ENCODE measurements around the gene PIM3. TPM values are rescaled to one million over a fixed set of nuclear protein-coding genes. Genes with fewer than 3 reads are reported as not detected.
"Not testable (repeated sequence)": the region's sequence is repeated elsewhere in the genome, so short reads cannot be mapped to it uniquely, and the experiment has no call there.

Gene PIM3
- polyA plus RNA-seq, 1 donor: 13.4 TPM

DNA sequence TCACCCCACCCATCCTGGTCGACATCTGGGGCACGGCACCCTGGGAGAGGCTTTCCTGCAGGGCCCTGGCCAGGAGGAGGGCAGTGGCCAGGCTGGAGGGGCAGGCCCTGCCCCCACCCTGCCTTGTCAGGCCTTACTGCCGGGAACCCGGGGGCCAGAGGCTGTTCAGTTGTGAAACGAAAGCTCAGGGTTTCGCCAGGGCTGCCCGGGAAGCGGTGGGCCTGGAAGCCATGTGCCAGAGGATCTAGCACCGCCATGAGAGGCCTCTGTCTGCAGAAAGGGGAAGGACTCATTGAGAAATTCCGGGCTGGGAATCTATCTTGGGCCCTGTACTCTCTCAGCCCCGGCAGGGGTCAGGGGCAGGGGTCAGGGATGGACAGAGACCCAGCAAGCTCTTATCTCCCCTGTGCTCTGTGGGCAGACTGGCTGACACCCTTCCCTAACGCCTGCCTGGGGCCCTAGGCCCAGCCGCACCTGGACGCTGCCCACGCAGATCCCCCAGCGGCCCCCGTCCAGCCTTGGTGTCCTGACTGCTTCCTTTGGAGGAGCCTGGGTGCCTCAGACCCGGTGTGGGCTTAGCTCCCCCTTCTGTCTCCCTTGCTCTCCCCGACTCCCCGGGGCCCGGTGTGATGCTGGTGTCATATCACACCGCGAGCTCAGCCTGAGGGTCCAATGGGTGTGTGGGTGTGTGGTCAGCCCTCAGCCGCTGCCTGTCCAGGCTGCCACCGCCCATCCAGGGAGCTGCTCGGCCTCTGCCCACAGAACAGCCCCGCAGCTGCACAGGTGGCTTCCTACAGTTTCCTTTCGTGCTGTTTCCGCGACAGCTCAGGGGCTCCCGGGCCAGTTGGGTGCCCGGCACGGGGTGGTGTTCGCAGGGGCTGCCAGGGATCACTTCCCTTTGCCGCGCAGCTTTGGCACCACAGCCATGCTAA is 6.5 kb downstream of the PIM3 start:
- DNase-seq (ENCODE audit: low read depth): no peak

DNA sequence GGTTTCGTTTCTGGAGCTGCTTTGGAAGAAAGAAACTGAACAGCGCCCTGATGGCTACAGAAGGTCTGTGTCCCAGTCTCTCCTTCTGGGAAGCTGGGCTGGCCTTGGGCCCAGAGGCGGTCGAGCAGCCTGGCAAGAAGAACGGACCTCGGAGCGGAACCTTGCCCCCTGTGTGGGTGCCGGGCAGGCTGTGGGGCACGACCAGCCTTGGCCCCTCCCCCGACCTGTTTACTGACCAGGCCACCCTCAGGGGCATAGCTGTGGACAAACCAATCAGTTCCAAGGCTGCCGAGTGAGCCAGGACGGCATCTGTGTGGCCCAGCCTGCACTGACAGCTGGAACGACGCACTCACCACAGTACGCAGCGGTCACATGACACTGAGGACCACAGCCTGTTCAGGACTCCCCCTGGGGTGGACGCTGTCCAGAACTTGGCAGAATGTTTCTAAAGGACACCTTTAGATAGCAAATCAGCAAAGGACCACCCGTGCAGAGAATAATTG is 7.2 kb downstream of the PIM3 start:
- no peak for DNase-seq (ENCODE audit: low read depth)

DNA sequence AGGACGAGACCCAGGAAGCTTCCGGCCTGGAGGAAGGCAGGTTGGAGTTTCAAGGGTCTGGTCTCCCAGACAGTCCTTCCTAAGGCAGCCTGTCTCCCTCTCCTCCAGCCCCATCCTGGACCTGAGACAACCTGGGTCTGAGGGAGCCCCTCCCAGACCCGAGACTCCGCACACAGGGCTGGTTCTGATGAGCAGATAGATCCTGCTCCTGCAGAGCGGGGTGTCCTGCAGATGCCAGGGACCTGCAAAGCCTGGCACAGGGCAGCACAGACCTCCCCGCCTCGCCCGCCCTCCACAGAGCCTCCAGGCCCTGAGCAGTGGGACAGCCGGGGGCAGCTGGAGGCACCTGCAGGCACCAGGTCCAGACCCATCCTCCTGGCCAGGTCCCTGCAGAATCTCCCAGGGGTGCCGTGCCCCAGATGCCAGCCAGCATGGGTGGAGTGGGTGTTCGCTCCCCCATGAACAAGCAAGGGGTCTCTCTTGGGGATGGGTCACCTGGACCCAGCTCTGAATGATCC is 7.8 kb downstream of the PIM3 start:
- DNase-seq (ENCODE audit: low read depth): no peak

DNA sequence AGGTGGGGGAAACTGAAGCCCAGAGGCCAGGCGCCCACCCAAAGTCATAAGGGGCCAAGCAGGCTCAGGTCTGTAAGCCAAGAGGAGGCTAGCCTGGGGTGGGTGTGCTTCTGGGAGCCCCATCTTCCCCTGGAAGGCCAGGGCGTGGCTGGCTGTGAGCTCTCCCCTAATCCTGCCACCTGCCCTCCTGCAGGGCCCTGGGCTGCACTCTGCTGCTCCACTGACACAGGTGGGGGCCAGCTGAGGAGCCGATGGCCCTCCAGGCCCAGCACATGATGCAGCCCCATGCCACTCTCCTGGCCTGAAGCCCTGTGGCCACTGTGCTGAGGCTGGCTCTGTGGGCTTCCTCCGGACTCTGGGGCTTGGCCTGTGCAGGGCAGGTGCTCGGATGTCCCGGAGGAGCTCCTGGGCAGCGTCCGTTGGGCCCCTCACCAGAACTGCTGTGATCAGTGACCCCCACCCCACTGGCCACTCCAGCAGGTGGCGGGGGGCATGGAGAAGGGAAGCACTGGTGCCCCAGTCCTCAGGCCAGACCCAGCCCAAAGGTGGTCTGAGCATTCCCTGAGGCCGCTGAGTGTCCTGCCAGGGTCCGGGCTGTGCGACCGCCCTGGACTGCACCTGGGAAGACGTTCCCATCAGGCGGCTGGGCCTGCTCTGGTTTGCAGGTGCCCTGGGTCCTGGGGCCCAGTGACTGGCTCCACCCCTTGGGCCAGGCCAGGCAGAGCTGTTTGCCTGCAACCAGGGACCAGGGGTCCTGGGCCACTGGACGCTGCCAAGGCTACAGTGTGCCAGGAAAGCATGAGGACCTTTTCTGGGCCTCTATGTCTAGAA is 8.5 kb downstream of the PIM3 start:
- no peak for DNase-seq (ENCODE audit: low read depth)

DNA sequence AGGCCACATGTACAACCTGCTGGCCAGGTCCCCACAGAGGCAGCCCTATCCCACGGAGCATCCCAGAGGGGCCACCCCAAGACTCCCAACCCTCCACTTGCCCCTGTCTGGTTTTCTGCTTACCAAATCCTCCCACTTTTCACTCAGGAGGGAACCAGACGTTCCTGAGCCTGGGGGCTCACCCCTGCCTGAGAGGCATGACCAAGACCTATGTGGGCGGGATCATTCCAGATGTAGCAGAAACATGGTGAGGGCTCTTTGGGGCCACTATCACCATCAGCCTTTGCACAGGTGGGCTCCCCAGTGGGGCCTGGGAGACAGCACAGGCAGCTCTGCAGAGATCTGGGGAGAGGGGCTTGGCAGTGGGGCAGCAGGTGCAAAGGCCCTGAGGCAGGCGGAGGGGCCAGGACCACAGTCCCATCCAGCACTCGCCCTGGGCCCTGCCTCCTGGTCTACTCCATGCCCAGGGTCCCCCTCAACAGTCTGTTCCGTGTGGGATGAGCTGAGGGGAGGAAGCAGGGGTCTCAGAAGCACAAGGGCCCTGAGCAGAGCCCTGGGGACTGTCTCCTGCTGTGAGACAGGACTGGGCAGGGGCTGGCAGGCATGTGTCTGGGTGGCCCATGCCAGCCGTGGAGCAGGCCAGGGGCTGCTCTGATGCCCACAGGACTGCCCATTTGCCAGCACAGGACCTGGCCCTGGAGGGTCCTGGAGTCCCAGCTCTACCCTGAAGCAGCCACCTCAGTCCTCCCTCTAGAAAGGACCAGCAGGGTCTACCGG is 9.4 kb downstream of the PIM3 start:
- no peak for DNase-seq (ENCODE audit: low read depth)

DNA sequence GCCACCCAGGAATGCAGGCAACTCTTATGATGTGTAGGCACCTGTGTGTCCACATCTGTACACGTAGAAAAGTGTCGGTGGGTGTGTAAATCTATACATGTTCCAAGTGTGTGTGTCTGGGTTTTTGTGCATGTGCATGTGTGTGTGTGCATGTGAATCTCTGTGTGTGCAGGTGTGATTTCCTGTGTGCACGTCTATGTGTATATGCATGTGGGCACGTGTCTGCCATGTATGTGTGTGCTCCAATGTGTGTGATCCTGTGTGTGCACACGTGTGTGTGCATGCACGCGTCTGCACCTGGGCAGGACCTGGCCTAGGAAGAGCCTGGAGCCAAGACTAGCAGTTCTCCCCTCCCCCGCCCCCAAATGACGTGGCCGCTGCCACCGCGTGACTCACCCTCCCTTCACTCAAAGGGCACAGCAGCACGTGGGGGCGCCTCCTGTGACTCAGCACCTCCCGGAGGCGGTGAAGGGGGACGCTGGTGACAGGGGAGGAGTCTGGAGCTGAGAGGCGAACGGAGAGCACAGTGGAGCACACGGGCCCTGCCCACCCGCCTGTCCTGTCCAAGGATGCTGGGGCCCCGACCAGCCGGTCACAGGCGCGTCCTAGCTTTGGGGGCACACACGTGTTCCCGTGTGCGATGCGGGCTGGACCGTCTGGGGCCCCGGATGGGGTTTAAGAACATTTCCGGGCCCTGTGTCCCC is 10.1 kb downstream of the PIM3 start:
- DNase-seq (ENCODE audit: low read depth): no peak

DNA sequence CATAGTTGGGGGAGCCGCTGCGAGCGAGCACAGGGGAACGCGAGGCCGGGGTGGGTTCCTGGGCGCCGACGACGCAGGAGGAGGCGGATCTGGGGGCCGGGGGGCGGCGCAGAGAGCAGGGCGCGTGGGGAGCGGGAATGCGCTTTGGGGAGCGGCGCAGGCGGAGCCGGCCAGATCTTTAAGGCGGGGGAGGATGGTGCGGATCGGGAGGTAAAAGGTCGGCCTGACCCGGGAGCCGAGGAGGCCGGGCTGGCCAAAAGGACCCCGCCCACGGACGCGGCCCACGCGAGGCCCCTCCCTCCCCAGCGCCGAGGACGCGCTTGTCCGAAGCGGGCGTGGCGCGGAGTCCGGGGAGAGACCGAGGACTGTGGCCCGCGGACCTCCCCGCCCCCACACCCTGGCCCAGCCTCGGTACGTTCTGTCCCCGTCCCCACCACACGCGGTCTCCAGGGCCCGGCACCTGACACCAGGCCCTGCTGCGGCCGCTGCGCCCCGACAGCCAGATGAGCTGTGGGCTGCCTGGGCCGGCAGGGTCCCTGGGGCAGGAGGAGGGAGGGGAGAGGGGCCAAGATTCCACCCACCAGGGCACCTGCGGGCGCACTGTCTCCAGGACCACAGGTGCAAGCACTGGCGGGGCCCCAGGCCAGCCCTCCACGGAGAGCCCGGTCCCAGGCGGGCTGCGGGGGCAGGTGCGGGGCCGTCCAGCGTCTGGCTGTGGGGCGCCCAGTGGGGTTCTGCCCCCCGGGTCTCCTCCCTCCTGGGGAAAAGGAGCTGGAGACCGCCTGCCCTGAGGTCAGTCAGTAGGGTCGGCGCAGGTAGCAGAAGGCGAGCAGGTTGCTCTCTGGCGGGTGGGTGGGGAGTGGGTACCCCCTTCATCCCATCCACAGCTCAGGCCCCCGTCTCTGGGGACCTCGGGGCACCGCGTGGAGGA is 10.9 kb downstream of the PIM3 start:
- no peak for DNase-seq (ENCODE audit: low read depth)

DNA sequence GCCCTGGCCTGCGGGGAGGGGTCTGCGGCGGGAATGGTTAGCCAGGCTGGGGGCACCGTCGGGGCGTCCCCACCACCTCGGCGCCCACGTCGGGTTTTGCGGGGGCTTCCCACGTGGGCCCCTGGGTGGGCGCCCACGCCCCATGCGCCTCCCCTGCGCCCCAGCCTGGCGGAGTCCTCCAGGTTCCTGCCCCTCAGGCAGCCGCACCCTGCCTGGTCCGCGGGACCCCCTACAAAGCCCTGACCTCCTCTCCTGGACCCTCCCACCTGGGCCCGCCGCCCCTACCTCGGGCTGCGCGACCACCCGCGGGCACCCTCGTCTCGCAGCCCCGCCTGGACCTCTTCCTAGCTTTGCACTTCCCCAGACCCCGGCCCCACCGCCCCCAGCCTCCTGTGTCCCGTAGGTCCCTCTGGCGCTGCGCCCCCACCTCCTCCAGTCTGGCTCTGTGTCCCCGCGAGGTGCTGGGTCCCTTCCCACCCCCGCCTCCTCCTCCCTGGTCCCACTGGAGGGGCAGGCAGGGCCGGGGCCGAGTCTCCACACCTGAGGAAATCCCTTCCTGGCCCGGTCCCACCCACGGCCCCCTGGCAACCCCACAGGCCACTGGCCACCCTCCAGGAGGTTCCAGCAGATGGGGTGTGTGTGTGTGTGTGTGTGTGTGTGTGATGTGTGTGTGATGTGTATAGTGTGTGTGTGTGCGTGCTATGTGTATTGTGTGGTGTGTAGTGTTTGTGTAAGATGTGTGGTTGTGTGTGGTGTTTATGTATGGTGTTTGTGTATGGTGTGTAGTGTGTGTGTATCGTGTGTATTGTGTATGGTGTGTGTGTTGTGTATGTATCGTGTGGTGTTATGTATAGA is 11.8 kb downstream of the PIM3 start:
- no peak for DNase-seq (ENCODE audit: low read depth)

DNA sequence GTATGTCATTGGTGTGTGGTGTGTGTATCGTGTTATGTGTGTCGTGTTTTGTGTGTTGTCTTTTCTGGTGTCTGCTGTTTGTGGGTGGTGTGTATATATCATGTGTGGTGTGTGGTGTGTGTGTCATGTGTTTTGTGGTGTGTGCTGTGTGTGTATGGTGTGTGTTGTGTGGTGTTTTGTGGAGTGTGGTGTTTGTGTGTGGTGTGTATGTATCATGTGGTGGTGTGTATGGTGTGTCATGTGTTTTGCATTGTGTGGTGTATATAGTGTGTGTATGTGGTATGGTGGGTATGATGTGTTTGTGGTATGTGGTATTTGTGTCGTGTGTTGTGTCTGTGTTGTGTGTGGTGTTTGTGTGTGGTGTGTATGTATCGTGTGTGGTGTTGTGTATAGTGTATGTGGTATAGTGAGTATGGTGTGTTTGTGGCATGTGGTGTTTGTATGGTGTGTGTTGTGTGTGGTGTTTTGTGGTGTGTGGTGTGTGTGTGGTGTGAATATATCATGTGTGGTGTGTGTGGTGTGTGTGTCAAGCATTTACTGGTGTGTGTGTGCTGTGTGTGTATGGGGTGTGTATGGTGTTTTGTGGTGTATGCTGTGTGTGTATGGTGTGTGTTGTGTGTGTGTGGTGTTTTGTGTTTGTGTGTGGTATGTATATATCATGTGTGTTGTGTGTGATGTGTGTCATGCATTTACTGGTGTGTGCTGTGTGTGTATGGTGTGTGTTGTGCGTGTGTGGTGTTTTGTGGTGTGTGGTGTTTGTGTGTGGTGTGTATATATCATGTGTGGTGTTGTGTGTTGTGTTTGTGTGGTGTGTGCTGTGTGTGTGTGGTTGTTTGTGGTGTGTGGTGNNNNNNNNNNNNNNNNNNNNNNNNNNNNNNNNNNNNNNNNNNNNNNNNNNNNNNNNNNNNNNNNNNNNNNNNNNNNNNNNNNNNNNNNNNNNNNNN is 12.7 kb downstream of the PIM3 start:
- DNase-seq (ENCODE audit: low read depth): no peak

DNA sequence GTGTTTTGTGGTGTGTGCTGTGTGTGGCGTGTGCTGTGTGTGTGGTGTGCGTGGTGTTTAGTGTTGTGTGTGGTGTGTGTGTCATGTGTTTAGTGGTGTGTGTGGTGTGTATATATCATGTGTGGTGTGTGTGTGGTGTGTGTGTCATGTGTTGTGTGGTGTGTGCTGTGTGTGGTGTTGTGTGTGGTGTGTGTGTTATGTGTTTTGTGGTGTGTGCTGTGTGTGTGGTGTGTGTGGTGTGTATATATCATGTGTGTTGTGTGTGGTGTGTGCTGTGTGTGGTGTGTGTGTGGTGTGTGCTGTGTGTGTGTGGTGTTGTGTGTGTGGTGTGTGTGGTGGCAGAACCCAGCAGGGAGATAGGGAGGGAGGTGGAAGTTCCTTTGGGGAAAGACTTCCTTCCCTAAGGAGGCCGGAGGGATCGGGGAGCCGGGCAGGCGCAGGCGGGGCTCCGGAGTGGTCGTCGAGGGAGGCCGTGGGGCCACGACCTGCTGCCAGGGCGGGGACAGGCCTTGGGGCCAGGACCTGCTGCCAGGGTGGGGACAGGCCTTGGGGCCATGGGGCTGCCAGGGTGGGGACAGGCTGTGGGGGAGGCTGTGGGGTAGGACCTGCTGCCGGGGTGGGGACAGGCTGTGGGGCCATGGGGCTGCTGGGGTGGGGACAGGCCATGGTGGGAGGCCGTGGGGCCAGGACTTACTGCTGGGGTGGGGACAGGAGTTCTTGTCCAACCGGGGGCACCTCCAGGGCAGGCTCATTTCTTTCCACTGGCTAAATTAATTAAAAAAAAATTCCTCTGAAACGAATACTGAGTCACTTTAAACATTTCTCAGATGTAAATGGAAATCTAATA is 15.2 kb downstream of the PIM3 start:
- DNase-seq (ENCODE audit: low read depth): no peak

DNA sequence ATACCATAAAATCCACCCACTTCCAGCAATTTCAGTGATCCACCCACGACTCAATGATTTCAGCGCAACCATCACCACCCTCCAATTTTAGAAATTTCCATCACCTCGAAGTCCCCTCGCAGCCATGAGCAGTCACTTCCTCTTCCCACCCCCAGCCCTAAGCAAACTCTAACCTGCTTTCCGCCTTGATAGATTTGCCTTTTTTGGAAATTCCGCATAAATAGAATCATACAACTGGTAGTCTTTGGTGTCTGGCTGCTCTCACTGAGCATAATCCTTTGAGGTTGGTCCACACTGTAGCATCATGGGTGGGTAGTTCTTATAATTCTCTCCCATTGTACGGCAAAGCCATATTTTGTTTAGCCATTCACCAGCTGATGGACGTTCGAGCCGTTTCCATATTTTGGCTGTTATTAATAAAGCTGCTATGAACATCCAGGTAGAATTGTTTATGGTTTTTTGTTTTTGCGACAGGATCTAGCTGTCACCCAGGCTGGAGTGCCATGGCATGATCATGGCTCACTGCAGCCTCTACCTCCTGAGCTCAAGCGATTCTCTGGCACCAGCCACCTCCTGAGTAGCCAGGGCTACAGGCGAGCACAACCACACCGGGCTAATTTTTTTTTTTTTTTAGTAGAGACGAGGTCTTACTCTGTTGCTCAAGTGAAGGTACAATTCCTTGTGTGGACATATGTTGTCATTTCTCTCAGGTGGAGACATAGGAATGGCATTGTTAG is 16.0 kb downstream of the PIM3 start:
- no peak for DNase-seq (ENCODE audit: low read depth)

DNA sequence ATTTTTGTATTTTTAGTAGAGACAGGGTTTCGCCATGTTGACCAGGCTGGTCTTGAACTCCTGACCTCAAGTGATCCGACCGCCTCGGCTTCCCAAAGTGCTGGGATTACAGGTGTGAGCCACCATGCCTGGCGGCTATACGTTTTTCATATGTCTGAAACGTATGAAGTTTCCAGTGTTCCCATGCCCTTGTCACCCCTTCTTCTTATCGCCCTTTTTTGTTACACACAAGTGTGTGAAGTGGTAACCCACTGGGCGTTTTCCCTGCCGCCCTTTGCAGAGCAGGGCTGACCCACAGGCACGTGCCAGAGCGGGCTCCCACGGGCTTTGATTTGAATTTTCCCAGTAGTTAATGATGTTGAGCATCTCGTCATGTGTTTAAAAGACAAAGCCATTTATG is 17.0 kb downstream of the PIM3 start:
- DNase-seq (ENCODE audit: low read depth): no peak

DNA sequence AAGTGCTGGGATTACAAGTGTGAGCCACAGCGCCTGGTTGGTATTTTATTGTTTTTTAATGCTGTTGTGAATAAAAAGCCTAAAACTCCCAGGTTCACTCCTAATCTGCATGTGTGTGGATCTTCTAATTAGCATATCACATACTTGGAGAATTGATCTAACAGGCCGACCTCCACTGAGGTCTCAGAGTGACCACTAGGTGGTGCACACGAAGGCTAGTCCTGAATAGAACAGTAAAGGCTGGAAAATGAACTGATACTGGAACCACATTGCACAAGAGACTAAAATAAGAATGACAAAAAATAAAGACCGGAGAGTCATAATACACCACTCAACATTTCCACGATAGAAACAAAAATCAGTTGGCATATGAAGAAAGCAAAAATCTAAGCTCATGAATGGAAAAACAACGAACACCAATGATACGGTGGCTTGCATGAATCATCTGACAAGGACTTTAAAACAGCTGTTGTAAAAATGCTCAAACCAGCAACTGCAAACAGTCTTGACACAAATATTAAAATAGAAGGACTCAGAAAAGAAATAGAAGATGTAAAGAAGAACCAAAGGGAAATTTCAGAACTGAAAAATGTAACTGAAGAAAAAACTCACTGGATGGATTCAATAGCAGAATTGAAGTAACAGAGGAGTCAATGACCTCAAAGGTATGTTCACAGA is 19.2 kb downstream of the PIM3 start:
- no peak for DNase-seq (ENCODE audit: low read depth)

DNA sequence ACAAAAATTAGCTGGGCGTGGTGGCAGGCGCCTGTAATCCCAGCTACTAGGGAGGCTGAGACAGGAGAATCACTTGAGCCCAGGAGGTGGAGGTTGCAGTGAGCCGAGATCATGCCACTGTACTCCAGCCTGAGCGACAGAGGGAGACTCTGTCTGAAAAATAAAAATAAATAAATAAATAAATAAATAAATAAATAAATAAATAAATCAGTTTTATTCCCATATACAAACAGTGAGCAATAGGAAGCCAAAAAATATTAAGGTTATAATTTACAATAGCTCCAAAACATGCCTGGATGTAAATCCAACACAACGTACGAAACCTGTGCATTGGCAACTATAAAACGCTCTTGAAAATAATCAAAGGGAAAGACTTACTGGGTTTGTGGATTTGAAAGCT is 21.2 kb downstream of the PIM3 start:
- not testable (repeated sequence) for DNase-seq (ENCODE audit: low read depth)

All from forelimb muscle (tissue), 1 donor.